SIG-M5 treated with dmso at 0.1 percent for 504 hours (cell line): ENCODE results near the gene SYT11.
"Not testable (repeated sequence)": the region's sequence is repeated elsewhere in the genome, so short reads cannot be mapped to it uniquely, and the experiment has no call there.

ENCODE experiments used
- DNase-seq: peaks from one replicate; lab custom pipeline; 2025; ENCODE audit not compliant: unreplicated experiment; lab: John Stamatoyannopoulos, UW

Gene SYT11

DNA sequence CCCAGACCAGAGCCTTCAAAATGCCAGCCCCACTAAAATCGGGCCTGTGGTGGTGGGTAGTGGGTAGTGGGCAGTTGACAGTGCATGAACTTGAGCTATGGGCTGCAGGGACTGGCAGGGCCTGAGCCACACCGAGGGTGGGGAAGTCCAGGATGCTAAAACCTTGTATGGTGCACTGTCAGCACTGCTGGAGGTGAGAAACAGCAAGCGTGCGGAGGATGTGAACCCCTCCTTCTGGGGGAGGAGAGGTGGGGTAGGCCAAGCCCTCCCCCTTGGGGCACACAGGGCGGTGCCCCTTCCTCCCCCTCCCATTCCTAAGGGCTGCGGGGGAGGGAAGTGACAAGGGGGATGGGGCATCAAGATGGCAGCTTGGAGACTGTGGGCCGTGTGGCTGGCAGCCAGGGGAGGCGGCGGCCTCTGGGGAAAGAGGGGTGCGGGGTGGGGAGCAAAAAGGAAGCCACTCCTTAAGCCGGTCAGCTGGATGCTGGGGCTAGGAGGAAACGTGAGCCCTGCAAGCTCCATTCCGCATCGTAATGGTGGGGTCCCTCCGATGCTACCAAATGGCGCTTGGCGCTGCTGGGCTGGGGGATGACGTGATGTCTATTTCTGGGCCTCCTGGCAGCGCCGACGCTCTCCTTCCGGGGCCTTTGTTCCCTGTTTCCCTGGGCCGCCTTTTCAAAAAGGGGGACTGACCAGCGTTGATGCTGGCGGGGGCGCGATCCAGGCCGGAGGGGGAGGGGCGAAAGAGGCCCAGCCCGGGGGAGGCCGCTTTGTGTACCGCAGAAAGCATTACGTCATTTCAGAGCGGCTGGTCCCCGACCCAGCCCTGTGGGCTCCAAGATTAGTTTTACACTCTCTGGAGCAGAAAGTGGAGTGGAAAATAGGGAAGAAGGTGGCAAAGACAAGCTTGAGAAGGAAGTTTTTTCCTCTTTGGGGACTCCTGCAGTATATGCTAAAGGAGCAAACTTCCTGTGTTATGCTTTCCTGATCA lies 809 bp downstream of the SYT11 start:
- peak; percentile 85 for DNase-seq

- no peak for DNase-seq
Measured at GRCh38 chr1:155860970-155861510, 1.7 kb downstream of the SYT11 start.

- DNase-seq, result no peak
Measured at GRCh38 chr1:155861896-155862295, 2.5 kb downstream of the SYT11 start.

- no peak for DNase-seq
Measured at GRCh38 chr1:155864393-155864792, 5.0 kb downstream of the SYT11 start.

- DNase-seq, result no peak
Measured at GRCh38 chr1:155867766-155868165, 8.4 kb downstream of the SYT11 start.

- DNase-seq, result no peak
Measured at GRCh38 chr1:155871390-155871789, 12.0 kb downstream of the SYT11 start.

DNA sequence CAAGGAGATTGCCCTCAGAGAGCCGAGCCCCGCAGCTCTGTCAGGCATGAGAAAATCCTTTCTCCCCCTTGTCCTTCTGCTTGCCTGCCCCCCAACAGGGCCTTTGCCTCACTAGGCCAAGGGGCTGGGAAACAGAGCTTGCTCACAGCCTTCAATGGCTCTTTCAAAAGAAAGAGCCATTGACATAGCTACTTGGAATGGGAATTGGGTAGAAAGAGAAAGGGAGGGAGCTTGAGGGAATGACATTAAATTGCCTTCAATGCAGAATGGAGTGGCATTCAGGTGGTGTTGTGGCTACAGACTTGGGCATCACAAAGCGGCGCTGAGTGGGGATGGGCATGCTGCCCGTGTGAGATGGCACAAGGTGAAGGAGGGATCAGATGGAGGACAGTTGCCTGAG lies 13.2 kb downstream of the SYT11 start:
- DNase-seq, result no peak

DNA sequence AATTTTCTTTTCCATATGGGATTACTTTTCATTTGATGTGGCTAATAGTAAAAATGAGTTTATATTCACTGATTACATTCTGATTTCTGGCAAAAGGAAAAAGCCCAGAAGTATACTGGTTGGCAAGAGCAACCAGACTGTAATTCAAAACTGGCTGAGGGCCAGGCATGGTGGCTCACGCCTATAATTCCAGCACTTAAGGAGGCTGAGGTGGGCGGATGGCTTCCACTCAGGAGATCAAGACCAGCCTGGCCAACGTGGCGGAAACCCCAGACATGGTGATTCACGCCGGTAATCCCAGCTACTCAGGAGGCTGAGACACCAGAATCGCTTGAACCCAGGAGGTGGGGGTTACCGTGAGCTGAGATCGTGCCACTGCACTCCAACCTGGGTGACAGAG lies 14.5 kb downstream of the SYT11 start:
- no peak for DNase-seq

- DNase-seq, result no peak
Measured at GRCh38 chr1:155877945-155878344, 18.6 kb downstream of the SYT11 start.

- no peak for DNase-seq
Measured at GRCh38 chr1:155880251-155880650, 20.9 kb downstream of the SYT11 start.

- no peak for DNase-seq
Measured at GRCh38 chr1:155880950-155881349, 21.6 kb downstream of the SYT11 start.

GRCh38 chr1:155882235-155882634 lies 22.9 kb downstream of the SYT11 start:
- DNase-seq, result no peak

- DNase-seq, result no peak
Measured at GRCh38 chr1:155882766-155883165, 23.4 kb downstream of the SYT11 start.

DNA sequence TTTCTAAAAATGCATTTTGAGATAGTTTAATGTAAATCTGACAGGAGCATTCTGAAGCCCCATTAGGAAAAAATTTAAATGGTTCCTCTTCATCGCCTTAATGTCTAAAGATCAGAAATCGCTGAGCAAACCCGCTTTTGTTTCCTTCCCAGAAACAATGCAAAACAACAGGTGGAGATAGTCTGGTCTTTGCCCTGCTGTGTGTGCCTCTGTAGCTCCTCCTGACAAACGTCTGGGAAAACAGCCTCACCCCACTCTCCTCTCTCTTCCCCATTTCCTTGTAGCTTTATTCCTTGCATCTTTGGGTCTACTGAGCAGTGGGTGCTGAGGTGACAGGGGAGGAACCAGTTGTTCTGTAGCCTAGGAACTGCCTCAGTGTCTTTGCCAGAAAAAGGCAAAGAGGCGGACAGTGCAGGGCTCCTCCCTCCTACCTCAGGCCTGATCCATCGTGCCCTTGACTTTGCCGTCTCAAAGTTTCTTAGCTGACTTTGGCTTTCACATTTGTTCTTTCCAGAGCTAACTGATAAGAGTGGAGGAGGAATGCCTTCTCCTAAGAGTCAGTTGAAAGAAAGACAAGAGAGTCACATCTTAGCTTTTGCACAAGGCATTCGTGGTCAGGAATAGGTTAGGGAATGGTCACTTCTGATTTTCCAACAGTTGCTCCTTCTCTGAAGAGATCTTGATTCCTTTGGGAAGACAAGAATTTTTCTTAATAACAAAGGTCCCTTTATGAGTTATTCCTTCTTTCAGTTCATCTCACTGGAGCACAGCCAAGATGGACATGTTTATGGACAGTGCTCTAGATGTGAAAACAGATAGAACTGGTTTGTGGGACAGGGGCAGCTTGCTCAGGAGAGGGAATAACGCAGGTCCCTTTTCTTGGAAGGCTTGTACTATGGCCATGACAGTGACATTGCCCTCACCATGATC lies 24.9 kb downstream of the SYT11 start:
- no peak for DNase-seq

DNA sequence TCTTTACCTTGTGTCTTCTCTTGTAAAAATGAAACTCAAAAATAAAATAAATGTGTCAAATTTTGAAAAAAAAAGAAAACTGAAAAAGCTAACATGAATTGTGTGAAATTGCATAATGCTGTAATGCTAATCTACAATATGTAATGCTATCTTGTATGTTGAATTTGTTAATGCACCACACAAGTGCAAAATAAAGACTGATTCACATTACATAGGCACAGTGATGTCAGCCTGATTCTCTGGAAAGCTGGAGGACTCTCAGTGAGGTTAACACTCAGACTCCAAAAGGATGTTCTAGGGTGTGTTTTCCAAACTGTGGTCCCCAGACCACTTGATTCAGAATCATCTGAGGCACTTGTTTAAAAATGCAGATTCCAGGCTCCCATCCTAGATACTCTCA lies 25.6 kb downstream of the SYT11 start:
- no peak for DNase-seq

- no peak for DNase-seq
Measured at GRCh38 chr1:155888481-155888880, 29.1 kb downstream of the SYT11 start.

DNA sequence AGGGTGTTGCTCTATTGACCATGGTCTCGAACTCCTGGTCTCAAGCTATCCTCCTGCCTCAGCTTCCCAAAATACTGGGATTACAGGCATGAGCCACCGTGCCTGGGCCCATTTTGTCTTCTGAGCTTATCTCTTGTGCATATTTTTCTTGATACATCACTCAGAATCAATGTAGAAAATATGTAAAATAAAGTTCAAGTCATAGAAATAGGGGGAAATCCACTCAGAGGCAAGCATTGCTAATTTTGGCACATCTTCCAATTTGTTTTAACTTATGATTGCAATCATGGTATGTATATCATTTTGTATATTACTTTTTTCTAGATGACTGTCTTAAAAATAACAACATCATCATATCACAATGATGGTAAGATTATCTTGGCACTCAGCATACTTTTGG lies 30.2 kb downstream of the SYT11 start:
- DNase-seq, result no peak

GRCh38 chr1:155890251-155890650 lies 30.9 kb downstream of the SYT11 start:
- DNase-seq, result no peak

- DNase-seq, result no peak
Measured at GRCh38 chr1:155892796-155893195, 33.4 kb downstream of the SYT11 start.

DNA sequence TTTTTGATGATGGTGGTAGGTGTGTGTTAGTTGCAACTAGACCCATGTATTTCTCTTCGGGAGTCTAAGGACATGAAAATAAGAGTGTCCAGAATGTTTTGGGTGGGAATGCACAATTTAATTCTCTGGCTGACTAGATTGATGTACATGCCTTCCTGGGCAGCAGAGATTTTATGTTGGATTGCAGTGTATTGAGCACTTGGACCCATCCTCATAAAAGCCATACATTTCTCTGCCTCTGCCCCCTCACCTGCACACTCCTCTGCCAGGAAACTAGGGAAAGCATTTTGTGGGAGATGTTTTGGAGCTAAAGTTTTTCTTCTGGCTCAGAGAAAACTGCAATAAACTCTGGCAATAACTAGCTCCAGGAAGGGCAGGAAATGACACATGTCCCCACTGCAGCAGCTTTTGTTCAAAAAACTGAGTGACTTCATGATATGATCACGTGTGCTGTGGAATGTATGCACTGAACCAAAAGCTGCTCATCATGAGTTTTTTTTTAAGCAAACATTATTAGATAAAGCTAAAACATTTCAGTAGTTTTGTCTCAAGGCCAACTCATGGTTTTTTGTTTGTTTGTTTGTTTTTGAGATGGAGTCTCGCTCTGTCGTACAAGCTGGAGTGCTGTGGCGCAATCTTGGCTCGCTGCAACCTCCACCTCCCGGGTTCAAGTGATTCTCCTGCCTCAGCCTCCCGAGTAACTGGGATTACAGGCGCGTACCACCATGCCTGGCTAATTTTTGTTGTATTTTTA lies 34.2 kb downstream of the SYT11 start:
- peak; percentile 26 for DNase-seq

DNA sequence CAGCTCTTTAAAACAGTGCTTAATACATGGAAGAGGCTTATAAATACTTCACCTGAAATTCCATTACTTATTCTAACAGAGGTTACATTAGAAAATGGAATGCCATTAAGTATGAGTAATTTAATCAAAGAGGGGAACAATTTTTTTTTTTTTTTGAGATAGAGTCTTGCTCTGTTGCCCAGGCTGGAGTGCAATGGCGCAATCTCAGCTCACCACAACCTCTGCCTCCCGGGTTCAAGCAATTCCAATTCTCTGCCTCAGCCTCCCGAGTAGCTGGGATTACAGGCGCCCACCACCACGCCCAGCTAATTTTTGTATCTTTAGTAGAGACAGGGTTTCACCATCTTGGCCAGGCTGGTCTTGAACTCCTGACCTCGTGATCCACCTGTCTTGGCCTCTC lies 36.2 kb downstream of the SYT11 start:
- DNase-seq, result not testable (repeated sequence)
